K562 (cell line): ENCODE data around the gene RBPJL. TPM values are rescaled to one million over a fixed set of nuclear protein-coding genes. Genes with fewer than 3 reads are reported as not detected.

Experiments
- ATAC-seq: fragments of 200-7000 bp; cut with Tn5 transposase; 3 replicates; pipeline ENCODE4 v1.9.1; 2020; ENCODE audit warnings: moderate library complexity
- BruUV-seq: library from RNA; stranded (reverse); fragments of 400-500 nt; replicated peaks from 2 replicates; lab custom pipeline; 2021; lab: Mats Ljungman, UMichigan
- CTCF ChIA-PET: fragments of 300-600 bp; formaldehyde crosslinking; extraction: SDS; loops from one replicate; lab custom pipeline; 2021; ENCODE audit warnings: low intra/inter-chr PET ratio; lab: Yijun Ruan, JAX
- POLR2A ChIA-PET: fragments of 300-600, 350-650 bp; sonication (Branson Sonifier 250); formaldehyde crosslinking; extraction: SDS; loops from one replicate; lab custom pipeline; 2021; ENCODE audit warnings: antibody characterized with exemption, inconsistent platforms; lab: Yijun Ruan, JAX
- DNase-seq, 4 experiments: peaks; one replicate each; pipeline versions ENCODE4 v3.0.0 to v3.0.0-alpha.2; 2011 to 2018; ENCODE audit warnings: low spot score in 3 of 4, mixed read lengths in 3 of 4; ENCODE audit errors: extremely low read depth in 1 of 4
- FAIRE-seq: peaks from 2 replicates; lab custom pipeline; 2011; peaks lifted over from hg19 to GRCh38; lab: Jason Lieb, UNC
- H2AFZ ChIP-seq: 2 replicates; pipeline ENCODE4 v1.6.0; 2011; ENCODE audit warnings: low read depth, low read length, control low read depth, inconsistent platforms
- H3K27ac ChIP-seq: fragments of 200-600 bp; 3 replicates; pipeline ENCODE4 v1.8.0; 2011; ENCODE audit warnings: low read depth, mild to moderate bottlenecking, control low read depth, inconsistent platforms, low read length, moderate library complexity, mixed read lengths; ENCODE audit errors: extremely low read depth
- H3K27me3 ChIP-seq, 2 experiments: fragments of 300-600 bp in 1 of 2; 2 replicates in 1 of 2; 3 replicates in 1 of 2; pipeline versions ENCODE4 v1.6.0 to v1.8.0; 2011; ENCODE audit warnings: inconsistent platforms in 2 of 2, low read length in 2 of 2, mild to moderate bottlenecking in 1 of 2, mixed read lengths in 1 of 2, moderate library complexity in 1 of 2; ENCODE audit not compliant: control insufficient read depth in 2 of 2, insufficient read depth in 2 of 2
- H3K36me3 ChIP-seq: fragments of 300-600 bp; 3 replicates; pipeline ENCODE4 v1.8.0; 2011; ENCODE audit warnings: mild to moderate bottlenecking, low read length, inconsistent platforms; ENCODE audit not compliant: control insufficient read depth, insufficient read depth
- H3K4me1 ChIP-seq, 2 experiments: fragments of 200-600 bp in 1 of 2; replicated peaks in 1 of 2; 2 replicates in 1 of 2; 3 replicates in 1 of 2; pipeline versions ENCODE4 v1.5.1 to v1.8.0; 2011; ENCODE audit warnings: inconsistent platforms in 2 of 2, low read length in 2 of 2, mild to moderate bottlenecking in 1 of 2, mixed read lengths in 1 of 2, moderate library complexity in 1 of 2; ENCODE audit not compliant: control insufficient read depth in 2 of 2, insufficient read depth in 2 of 2
- H3K4me2 ChIP-seq: 2 replicates; pipeline ENCODE4 v1.6.1; 2011; ENCODE audit warnings: low read length, control low read depth, inconsistent platforms, mixed read lengths; ENCODE audit not compliant: insufficient read depth
- H3K4me3 ChIP-seq: fragments of 200-600 bp; sonication (generic), shearing (Covaris generic); 2 replicates; pipeline ENCODE4 v1.5.1; 2016; ENCODE audit warnings: control low read depth, inconsistent platforms
- H3K79me2 ChIP-seq: fragments of 200-600 bp; 3 replicates; pipeline ENCODE4 v1.8.0; 2011; ENCODE audit warnings: low read length, inconsistent platforms; ENCODE audit not compliant: control insufficient read depth, insufficient read depth
- H3K9ac ChIP-seq, 2 experiments: 2 replicates each; pipeline versions ENCODE4 v1.6.0 to v1.6.1; 2011; ENCODE audit warnings: low read depth in 2 of 2, low read length in 2 of 2, control low read depth in 1 of 2, inconsistent platforms in 1 of 2, mild to moderate bottlenecking in 1 of 2, mixed read lengths in 1 of 2; ENCODE audit not compliant: insufficient read depth in 1 of 2
- H3K9me1 ChIP-seq: one replicate; pipeline ENCODE4 v1.6.0; 2011; ENCODE audit warnings: inconsistent platforms, mild to moderate bottlenecking, low read length, moderate library complexity; ENCODE audit not compliant: control insufficient read depth, insufficient read depth
- H3K9me3 ChIP-seq: replicated peaks from 2 replicates; pipeline ENCODE4 v1.5.1; 2011; ENCODE audit warnings: low read depth, low read length, inconsistent platforms; ENCODE audit not compliant: control insufficient read depth, insufficient read depth
- H4K20me1 ChIP-seq: replicated peaks from 2 replicates; pipeline ENCODE4 v1.6.1; 2011; ENCODE audit warnings: low read length, inconsistent platforms, mixed read lengths; ENCODE audit not compliant: control insufficient read depth, insufficient read depth
- ARID1B ChIP-seq: fragments of 450-650 bp; IDR thresholded peaks from 2 replicates; pipeline ENCODE4 v1.6.1; 2016; ENCODE audit warnings: antibody characterized with exemption, mild to moderate bottlenecking, inconsistent platforms
- DACH1 ChIP-seq: fragments of 450-650 bp; IDR thresholded peaks from 2 replicates; pipeline ENCODE4 v1.6.1; 2018; ENCODE audit not compliant: partially characterized antibody
- EWSR1 ChIP-seq: fragments of 450-650 bp; IDR thresholded peaks from 2 replicates; pipeline ENCODE4 v1.6.1; 2018; ENCODE audit warnings: borderline replicate concordance, mild to moderate bottlenecking, low read depth, moderate library complexity; ENCODE audit not compliant: partially characterized antibody
- SMAD4 ChIP-seq: fragments of 250-450 bp; sonication (Bioruptor Pico); conservative IDR thresholded peaks from 2 replicates; pipeline ENCODE4 v1.8.0; 2021; ENCODE audit warnings: inconsistent platforms, mild to moderate bottlenecking, moderate library complexity
- whole genome bisulfite sequencing: fragments of 100-300 bp; shearing (Covaris generic); methylation state at CpG from one replicate; pipeline ENCODE4 v1.1.6; 2016; ENCODE audit warnings: low coverage, mixed read lengths; ENCODE audit not compliant: insufficient coverage; ENCODE audit errors: missing lambda C conversion rate; 5-methylcytosine and 5-hydroxymethylcytosine counted together
- in situ Hi-C: fragments of 300-500 bp; cut with MboI; formaldehyde crosslinking; loops from 4 replicates; pipeline ENCODE4 v1.15.0; 2018; ENCODE audit warnings: inconsistent platforms, mixed read lengths
- intact Hi-C: fragments of 100-400 bp; cut with micrococcal nuclease; formaldehyde crosslinking; loops from 2 replicates; pipeline ENCODE4 v1.14.2; 2022
- polyA plus RNA-seq, 8 experiments: library from polyadenylated mRNA; depleted of rRNA in 4 of 8; stranded (reverse) in 5 of 8; unstranded in 3 of 8; fragments of >200 nt; fragmentation: Nextera tagmentation in 2 of 8; fragmentation: Illumina TruSeq in 1 of 8; extraction: Ambion mirVana in 2 of 8; extraction: Trizol in 1 of 8; gene quantifications; 2 replicates each; pipeline versions ENCODE4 v1.2.1 to v1.2.3, GENCODE V29; 2011 to 2014; ENCODE audit warnings: inconsistent platforms in 1 of 8, missing spikeins in 1 of 8
- total RNA-seq, 7 experiments: library from RNA; depleted of rRNA in 6 of 7; stranded (reverse); fragments of >200 nt in 6 of 7; fragmentation: Illumina TruSeq in 2 of 7; extraction: Trizol in 2 of 7; gene quantifications; 2 replicates each; pipeline versions ENCODE4 v1.2.1 to v1.2.3, GENCODE V29; 2011 to 2021; ENCODE audit warnings: low replicate concordance in 1 of 7
- TF ChIP-seq, protein P1 (sequence below): IDR thresholded peaks from 2 replicates; pipeline ENCODE4 v1.6.1; 2014; ENCODE audit warnings: antibody characterized with exemption
- TF ChIP-seq, protein P2 (sequence below): fragments of 250-450 bp; sonication (Bioruptor Pico); IDR thresholded peaks from 2 replicates; pipeline ENCODE4 v1.4.0; 2020; ENCODE audit warnings: mild to moderate bottlenecking, moderate library complexity, borderline replicate concordance
- TF ChIP-seq, protein P3 (sequence below): fragments of 450-650 bp; conservative IDR thresholded peaks from 2 replicates; pipeline ENCODE4 v1.6.1; 2016; ENCODE audit warnings: missing genetic modification characterization, low read depth, mild to moderate bottlenecking, control low read depth, missing compliant biosample characterization

Gene RBPJL
- total and polyA plus RNA-seq, 9 of the 15 experiments (the other 6 are each of a cell fraction or from before 2014, with no cell fraction given): not detected

DNA sequence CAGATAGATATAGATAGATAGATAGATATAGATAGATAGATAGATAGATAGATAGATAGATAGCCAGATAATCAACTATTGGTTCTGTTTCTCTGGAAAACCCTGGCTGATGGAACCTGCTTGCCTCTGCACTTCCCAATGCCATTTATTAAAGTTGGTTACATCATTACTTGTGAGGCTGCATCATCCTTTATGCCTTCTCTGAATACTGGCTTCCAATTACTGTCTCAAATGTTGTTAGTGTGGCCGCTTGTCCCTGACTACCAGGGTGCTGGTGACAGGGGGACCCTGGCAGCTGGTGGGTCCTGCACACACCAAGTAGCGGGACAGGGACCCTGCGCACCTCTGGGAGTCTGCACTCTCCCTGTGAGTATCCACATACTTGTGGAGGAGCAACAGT is 48.4 kb upstream of the RBPJL start:
- BruUV-seq: no TSS peak
- Histone ChIP-seq H3K27me3 (peaks cover 0 to 5% of the 10 kb centered on the region in 2 experiments; a peak in 2 of 5 replicates), H3K9me1 (no peaks in the 10 kb centered on the region), H4K20me1 (no peaks in the 10 kb centered on the region; the same call in 1 of the 2 replicates), H3K9me3 (no peaks in the 10 kb centered on the region), H3K9ac (no peak overlapping the region), H3K4me2 (no peak overlapping the region), H3K27ac (no peak overlapping the region), H3K4me1 (no peaks in the 10 kb centered on the region), H3K79me2 (no peaks in the 10 kb centered on the region), H2AFZ (no peak overlapping the region), H3K36me3 (no peaks in the 10 kb centered on the region), H3K4me3 (no peak overlapping the region)
- 0% methylated on average over 3 of the region's 3 CpGs for WGBS
- intact Hi-C loops (no loop called here), in situ Hi-C loops (no loop called here)
- no peak for DNase-seq
- TF ChIP-seq, protein P1, sequence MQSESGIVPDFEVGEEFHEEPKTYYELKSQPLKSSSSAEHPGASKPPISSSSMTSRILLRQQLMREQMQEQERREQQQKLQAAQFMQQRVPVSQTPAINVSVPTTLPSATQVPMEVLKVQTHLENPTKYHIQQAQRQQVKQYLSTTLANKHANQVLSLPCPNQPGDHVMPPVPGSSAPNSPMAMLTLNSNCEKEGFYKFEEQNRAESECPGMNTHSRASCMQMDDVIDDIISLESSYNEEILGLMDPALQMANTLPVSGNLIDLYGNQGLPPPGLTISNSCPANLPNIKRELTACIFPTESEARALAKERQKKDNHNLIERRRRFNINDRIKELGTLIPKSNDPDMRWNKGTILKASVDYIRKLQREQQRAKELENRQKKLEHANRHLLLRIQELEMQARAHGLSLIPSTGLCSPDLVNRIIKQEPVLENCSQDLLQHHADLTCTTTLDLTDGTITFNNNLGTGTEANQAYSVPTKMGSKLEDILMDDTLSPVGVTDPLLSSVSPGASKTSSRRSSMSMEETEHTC: no peak
- TF ChIP-seq EWSR1: no peak
- peak; percentile 74 for TF ChIP-seq DACH1
- TF ChIP-seq, protein P2, sequence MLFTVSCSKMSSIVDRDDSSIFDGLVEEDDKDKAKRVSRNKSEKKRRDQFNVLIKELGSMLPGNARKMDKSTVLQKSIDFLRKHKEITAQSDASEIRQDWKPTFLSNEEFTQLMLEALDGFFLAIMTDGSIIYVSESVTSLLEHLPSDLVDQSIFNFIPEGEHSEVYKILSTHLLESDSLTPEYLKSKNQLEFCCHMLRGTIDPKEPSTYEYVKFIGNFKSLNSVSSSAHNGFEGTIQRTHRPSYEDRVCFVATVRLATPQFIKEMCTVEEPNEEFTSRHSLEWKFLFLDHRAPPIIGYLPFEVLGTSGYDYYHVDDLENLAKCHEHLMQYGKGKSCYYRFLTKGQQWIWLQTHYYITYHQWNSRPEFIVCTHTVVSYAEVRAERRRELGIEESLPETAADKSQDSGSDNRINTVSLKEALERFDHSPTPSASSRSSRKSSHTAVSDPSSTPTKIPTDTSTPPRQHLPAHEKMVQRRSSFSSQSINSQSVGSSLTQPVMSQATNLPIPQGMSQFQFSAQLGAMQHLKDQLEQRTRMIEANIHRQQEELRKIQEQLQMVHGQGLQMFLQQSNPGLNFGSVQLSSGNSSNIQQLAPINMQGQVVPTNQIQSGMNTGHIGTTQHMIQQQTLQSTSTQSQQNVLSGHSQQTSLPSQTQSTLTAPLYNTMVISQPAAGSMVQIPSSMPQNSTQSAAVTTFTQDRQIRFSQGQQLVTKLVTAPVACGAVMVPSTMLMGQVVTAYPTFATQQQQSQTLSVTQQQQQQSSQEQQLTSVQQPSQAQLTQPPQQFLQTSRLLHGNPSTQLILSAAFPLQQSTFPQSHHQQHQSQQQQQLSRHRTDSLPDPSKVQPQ (CRISPR knock-in tag): no peak
- no peak for TF ChIP-seq ARID1B
- TF ChIP-seq SMAD4 (CRISPR knock-in tag): no peak
- TF ChIP-seq, protein P3, sequence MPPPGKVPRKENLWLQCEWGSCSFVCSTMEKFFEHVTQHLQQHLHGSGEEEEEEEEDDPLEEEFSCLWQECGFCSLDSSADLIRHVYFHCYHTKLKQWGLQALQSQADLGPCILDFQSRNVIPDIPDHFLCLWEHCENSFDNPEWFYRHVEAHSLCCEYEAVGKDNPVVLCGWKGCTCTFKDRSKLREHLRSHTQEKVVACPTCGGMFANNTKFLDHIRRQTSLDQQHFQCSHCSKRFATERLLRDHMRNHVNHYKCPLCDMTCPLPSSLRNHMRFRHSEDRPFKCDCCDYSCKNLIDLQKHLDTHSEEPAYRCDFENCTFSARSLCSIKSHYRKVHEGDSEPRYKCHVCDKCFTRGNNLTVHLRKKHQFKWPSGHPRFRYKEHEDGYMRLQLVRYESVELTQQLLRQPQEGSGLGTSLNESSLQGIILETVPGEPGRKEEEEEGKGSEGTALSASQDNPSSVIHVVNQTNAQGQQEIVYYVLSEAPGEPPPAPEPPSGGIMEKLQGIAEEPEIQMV (tag): no peak
- no peak for ATAC-seq
- no peak for FAIRE-seq
- ChIA-PET POLR2A (no interaction called here), CTCF (no interaction called here)
